ENCODE results near the gene VCPKMT.

Gene VCPKMT

DNA sequence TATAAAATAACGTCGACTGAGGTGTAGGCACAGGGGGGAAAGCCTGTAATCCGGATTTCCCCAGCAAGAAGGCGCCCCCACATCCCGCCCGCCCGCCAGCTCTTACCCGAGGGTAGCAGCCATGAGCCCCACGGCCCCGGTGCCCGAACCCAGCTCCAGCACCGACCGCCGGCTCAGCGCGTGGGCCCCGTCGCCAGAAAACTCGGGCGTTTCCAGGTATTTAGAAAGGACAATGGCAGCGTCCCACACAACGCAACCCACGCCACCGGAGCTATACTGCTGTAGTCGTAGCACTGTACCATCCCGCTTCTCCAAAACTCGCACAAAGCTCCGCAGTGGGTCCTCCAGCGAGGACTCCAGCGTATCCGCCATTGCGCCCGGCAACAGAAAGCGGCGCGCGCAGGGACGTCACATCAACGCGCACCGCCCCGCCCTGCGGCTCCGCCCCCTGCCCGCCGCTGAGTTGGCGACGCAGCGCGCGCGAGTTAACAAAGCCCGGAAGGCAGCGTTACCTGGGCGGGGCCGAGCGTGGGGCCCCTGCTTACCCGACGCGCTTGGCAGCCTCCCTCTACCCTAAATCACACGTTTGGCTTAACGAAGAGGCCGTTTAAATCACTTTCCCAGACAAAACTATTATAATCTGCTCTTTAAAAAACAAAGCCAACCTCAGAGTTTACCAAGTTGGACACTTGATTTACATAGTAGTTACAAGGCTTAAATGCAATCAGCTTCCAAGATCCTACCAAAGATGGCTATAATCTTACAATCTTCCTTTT is at the start of gene VCPKMT:
Gene VCPKMT (minus strand): TSS at position 392 of the 776 bp plus-strand sequence. CDS start 20 bp downstream, at position 372.
- DNase-seq (ENCODE audit: low read depth), result peak; percentile 93

GRCh38 chr14:50156111-50156510 is 39.7 kb upstream of the VCPKMT start:
- no peak for DNase-seq (ENCODE audit: low read depth)

DNA sequence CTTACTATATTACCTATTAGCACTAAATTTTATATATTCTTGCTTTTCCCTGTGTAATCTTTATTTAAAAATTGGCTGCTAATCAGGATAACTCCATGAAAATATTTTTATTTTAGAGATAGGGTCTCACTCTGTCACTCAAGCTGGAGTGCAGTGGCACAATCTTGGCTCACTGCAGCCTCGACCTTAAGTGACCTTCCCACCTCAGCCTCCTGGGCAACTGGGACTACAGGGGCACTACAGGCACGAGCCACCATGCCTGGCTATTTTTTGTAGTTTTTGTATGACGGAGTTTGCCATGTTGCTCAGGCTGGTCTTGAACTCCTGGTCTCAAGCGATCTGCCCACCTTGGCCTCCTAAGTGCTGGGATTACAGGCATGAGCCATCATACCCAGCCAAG is 32.4 kb upstream of the VCPKMT start:
- DNase-seq (ENCODE audit: low read depth), result no peak

DNA sequence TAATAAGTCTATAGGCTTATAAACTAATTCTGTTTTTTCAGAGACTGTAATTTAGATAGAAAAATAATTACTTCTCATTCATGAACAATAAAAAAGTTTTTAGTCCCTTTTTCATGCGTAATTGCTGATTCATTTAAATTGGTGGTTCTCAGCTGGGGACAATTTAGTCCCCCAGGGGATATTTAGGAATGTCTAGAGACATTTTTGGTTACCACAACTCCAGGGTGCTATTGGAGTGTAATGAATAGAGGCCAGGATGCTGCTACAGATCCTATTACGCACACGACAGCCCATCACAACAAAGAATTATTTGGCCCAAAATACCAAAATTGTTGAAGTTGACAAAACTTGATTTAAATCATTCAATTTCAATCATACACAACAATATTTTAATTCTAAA is 22.8 kb upstream of the VCPKMT start:
- no peak for DNase-seq (ENCODE audit: low read depth)

- DNase-seq (ENCODE audit: low read depth), result no peak
These were observed 11.4 kb upstream of the VCPKMT start for GRCh38 chr14:50127802-50128201.

- no peak for DNase-seq (ENCODE audit: low read depth)
These were observed 6.7 kb upstream of the VCPKMT start for GRCh38 chr14:50123062-50123461.

DNA sequence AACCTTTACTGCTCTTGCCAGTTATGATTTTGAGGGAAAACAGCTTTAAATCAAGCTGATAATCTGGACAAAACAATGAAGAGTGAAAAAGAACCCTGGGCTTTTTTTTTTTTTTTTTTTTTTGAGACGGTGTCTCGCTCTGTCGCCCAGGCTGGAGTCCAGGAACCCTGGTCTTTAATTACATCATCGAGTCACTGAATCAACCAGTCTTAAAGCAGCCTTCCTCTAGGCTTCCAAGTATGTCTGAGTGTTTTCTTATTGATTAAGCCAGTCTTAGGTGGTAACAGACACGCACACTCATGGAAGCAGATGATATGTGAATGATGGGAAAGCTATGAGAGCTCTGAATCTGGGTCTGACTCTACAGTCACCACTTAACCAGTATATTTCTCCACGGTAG is 5.9 kb upstream of the VCPKMT start:
- DNase-seq (ENCODE audit: low read depth), result no peak

DNA sequence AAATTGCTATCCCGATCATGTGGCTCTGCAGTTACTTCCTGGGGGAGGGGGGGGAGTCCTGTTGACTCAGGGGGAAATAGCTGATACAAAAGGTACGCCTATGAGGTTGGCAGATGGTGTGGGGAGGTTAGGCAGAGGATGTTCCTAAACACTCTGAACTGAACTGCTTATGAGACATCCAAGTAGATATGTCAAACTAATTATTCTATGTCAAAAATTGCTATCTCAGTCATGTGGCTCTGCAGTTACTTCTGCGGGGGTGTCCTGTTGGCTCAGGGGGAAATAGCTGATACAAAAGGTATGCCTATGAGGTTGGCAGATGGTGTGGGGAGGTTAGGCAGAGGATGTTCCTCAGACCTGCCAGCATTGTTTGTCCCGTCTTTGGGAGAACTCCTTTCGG is 5.1 kb upstream of the VCPKMT start:
- no peak for DNase-seq (ENCODE audit: low read depth)

DNA sequence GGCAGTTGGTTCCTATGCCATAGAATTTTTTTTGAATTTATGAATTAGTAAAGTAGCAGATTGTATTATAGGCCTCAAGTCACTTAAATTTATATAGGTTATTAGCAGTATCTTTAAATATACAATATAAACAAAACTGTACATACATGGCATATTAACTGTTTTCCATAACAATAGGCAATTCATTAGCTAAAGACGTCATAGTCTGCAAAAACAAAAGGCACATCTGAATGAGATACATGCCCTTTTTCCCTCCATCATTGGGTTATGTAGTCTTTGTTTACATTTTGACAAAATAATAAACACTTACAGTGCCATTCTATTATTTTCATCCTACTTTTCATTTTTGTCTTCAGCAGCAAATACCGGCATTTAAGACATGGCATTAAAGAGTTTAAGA is 1.1 kb upstream of the VCPKMT start:
- no peak for DNase-seq (ENCODE audit: low read depth)

DNA sequence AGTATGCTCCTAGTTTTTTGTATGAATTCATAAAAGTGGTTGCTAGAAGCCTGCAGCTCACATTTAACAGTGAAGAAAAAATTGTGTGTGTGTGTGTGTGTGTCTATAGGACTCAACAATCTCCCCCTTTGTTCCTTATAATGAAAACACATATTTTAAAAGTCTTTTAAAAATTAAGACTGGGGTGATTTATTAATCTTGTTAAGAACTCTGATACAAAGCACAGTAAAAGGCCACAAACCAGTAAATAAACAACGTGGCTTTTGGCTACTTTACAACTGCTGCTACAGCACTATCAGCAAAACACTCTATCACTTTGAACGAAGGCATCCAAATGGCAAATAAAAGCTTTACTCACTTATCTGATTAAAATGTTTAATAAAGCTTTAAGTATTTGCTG is 594 bp upstream of the VCPKMT start:
- no peak for DNase-seq (ENCODE audit: low read depth)

DNA sequence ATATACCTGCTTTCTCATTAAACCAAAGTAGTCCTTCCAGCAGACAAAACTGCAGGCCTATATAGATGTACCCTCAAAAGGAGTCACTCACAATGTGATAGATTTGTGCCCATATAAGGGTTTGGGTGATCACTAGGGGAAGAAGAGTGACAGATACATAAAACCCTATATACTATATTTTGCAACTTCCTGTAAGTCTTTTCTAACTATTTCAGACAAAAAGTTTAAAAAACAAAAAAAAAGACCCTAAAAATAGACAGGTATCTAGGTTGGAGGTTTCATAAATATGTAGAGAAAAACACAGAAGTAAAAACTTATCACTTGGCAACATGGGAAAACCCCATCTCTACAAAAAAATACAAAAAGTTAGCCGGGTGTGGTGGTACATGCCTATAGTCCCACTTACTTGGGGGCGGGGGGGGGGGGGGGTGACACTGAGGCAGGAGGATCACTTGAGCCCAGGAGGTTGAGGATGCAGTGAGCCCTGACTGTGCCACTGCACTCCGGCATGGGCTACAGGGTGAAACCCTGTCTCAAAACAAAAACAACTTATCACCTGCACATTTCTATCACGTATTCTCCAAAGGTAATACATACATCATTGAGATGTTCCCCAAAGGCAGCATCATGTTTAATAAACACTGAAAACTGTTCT is 2.9 kb downstream of the VCPKMT start:
- DNase-seq (ENCODE audit: low read depth), result no peak

GRCh38 chr14:50110323-50111037 is 5.9 kb downstream of the VCPKMT start:
- DNase-seq (ENCODE audit: low read depth), result no peak

- no peak for DNase-seq (ENCODE audit: low read depth)
These were observed 7.0 kb downstream of the VCPKMT start for GRCh38 chr14:50109342-50109741.

DNA sequence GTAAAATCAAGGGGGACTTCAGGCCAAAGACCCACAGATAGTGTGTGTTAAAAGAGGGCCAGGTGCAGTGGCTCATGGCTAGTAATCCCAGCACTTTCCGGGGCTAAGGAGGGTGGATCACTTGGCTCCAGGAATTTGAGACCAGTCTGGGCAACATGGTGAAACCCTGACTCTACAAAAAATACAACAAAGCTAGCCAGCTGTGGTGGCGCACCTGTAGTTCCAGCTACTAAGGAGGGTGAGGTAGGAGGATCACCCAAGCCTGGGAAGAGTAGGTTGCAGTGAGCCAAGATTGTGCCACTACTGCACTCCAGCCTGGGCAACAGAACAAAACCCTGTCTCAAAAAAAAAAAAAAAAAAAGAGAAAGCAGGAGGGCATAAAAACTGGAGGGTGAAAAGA is 8.5 kb downstream of the VCPKMT start:
- no peak for DNase-seq (ENCODE audit: low read depth)

DNA sequence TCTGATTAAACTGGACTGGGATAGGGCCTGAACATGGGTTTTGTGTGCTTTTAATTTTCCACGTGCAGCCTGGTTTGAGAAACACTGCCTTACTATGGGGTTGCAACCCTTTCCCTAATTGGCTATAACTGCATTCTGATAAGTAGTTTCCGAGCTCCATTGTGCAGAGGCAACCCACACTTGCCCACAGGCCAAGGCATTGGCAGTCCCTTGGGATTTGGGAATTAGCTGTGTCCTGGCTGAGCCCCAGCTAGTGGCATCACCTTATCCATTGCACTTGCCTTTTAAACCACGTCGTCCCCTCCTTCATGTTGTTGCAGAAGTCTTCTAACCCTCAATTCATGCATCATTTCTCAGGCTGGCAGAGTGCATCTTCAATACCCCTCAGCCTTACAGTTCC is 10.2 kb downstream of the VCPKMT start:
- DNase-seq (ENCODE audit: low read depth), result no peak

GRCh38 chr14:50103558-50103957 is 12.8 kb downstream of the VCPKMT start:
- no peak for DNase-seq (ENCODE audit: low read depth)

DNA sequence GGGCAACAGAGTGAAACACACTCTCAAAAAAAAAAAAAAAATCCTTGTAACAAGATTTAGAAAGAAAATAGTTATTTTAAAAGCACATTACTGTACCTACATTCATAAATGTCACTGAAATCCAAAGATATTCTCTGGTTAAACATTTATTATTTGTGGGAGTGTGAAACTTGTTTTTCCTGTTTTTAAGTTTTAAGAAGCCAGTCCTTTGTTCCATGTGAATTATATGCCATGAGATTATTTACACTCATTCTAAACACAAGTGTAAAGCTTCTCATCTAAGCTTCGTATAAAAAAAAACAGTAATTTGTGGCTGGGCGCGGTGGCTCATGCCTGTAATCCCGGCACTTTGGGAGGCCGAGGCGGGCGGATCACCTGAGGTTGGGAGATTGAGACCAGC is 15.0 kb downstream of the VCPKMT start:
- DNase-seq (ENCODE audit: low read depth), result no peak

- DNase-seq (ENCODE audit: low read depth), result no peak
These were observed 15.6 kb downstream of the VCPKMT start for GRCh38 chr14:50100805-50101204.

- no peak for DNase-seq (ENCODE audit: low read depth)
These were observed 17.0 kb downstream of the VCPKMT start for GRCh38 chr14:50099335-50099734.

- no peak for DNase-seq (ENCODE audit: low read depth)
These were observed 20.5 kb downstream of the VCPKMT start for GRCh38 chr14:50095895-50096294.

DNA sequence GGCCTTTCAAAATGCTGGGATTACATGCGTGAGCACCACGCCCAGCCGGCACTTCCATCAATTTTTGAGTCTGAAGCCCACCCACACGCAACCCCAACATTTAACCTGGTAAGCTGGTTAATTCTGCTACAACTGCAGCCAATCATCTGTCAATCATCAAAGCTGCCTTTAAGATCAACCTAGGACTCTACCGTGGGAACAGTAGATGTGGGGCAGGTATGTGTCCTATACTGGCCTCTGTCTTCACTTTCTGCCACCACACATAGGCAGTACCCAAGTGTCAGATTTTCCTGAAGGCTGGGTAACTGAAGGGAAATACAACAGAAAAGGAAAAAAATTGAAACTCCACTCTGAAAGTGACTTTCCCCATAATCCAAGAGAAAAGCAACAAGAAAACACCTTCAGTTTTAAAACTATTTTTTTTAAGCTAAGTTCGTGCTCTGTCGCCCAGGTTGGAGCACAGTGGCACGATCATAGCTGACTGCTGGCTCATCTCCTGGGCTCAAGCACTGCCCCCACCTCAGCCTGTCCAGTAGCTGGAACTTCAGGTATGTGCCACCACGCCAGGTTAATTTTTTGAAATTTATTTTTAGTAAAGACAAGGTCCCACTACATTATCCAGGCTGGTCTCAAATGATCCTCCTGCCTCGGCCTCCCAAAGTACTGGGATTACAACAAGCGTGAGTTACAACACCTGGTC is 22.2 kb downstream of the VCPKMT start:
- DNase-seq (ENCODE audit: low read depth), result no peak

DNA sequence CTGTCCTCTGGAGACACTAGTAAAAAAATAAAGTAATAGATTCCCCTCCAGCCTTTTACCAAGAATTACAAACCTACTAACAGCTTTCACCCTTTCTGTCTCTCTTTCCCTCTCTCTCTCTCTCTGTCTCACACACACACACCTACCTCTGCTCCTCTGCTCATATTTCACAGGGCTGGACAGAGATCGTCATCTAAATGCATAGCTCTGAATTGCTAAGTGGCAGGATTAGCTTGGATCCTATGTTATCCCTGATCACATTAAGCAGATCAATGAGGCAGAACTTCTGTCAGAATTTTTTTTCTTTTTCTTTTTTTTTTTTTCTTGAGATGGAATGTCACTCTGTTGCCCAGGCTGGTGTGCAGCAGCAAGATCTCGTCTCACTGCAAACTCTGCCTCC is 22.9 kb downstream of the VCPKMT start:
- no peak for DNase-seq (ENCODE audit: low read depth)

Data from stimulated activated CD8-positive, alpha-beta memory T cell treated with anti-CD3 and anti-CD28 coated beads, Interleukin-12 subunit alpha, Interleukin-12 subunit beta, amount 100 ng/mL, for 1 hour (primary cell).